HG03558 (cell line): ENCODE measurements around the gene GAB2.
A peak's percentile ranks its signal among the peaks of the same experiment; 100 is the strongest.
"Not testable (repeated sequence)": the region's sequence is repeated elsewhere in the genome, so short reads cannot be mapped to it uniquely, and the experiment has no call there.

Experiments used
- ATAC-seq: cut with Tn5 transposase; IDR thresholded peaks from one replicate; pipeline ENCODE4 v1.9.1; 2021; ENCODE audit warnings: moderate number of reproducible peaks; ENCODE audit not compliant: unreplicated experiment; ENCODE audit errors: extremely low read depth

The GAB2 gene, protein sequence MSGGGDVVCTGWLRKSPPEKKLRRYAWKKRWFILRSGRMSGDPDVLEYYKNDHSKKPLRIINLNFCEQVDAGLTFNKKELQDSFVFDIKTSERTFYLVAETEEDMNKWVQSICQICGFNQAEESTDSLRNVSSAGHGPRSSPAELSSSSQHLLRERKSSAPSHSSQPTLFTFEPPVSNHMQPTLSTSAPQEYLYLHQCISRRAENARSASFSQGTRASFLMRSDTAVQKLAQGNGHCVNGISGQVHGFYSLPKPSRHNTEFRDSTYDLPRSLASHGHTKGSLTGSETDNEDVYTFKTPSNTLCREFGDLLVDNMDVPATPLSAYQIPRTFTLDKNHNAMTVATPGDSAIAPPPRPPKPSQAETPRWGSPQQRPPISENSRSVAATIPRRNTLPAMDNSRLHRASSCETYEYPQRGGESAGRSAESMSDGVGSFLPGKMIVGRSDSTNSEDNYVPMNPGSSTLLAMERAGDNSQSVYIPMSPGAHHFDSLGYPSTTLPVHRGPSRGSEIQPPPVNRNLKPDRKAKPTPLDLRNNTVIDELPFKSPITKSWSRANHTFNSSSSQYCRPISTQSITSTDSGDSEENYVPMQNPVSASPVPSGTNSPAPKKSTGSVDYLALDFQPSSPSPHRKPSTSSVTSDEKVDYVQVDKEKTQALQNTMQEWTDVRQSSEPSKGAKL

DNA sequence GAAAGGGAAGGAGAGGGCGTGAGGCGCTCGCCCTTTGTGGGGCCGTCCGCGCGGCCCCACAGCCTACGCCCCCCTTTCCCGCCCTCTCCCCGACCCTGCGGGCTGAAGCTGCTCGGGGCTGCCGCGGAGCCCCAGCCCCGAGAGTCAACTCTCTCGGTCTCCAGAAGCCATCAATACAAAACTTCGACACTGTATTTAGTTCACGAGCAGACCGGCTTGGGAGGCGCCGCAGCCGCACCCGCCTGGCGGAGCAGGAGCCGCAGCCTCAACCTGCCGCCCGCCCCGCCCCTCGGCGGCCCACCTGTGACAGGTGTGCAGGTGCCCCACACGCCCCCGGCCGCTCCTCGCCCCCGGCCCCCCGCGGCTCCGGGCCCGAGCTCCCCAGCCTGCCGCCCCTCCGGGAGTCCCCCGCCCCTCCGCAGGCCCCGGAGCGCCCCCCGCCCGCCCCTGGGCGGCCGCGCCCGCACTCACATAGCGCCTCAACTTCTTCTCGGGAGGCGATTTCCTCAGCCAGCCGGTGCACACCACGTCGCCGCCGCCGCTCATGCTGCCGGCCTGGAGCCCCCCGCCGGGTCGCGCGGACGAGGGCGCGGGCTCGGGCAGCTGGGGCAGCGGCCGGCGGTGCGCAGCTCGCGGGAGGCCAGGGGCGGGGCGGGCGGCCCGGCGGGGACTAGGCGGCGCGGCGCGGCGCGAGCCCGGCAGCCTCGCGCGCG, at the start of gene GAB2:
TSS of gene GAB2 (minus strand) at position 646 of the 713 bp plus-strand sequence. CDS start at position 546, 100 bp downstream.
- peak; percentile 2 for ATAC-seq

GRCh38 chr11:78467370-78467769, 49.8 kb upstream of the GAB2 start:
- no peak for ATAC-seq

- ATAC-seq: peak; percentile 99
Measured at GRCh38 chr11:78465169-78465942, 47.7 kb upstream of the GAB2 start.

DNA sequence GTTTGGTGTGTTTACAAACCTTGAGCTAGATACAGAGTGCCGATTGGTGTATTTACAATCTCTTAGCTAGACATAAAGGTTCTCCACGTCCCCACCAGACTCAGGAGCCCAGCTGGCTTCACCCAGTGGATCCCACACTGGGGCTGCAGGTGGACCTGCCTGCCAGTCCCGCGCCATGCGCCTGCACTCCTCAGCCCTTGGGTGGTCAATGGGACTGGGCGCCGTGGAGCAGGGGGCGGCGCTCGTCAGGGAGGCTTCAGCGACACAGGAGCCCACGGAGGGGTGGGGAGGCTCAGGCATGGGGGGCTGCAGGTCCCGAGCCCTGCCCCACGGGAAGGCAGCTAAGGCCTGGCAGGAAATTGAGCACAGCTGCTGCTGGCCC, 47.2 kb upstream of the GAB2 start:
- not testable (repeated sequence) for ATAC-seq

DNA sequence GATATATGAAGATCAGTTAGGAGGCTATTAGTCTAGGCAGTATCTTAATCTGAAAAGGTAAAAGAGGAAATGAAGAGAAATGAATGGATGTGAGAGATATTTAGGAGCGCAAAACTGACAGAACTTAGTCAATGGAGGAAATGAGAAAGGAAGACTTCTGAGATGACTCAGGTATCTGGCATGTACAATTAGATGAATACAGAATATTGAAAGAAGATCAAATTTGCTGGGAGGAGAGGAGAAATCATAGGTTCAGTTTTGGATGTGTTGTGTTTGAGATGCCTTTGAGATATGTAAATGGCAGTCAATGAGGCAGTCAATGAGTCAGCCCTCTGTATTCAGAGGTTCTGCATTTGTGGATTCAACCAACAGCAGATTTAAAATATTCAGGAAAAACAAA, 42.9 kb upstream of the GAB2 start:
- ATAC-seq: no peak

GRCh38 chr11:78459738-78460137, 42.1 kb upstream of the GAB2 start:
- ATAC-seq: no peak

- no peak for ATAC-seq
Measured at GRCh38 chr11:78457448-78457847, 39.8 kb upstream of the GAB2 start.

GRCh38 chr11:78453140-78453935, 35.7 kb upstream of the GAB2 start:
- no peak for ATAC-seq

DNA sequence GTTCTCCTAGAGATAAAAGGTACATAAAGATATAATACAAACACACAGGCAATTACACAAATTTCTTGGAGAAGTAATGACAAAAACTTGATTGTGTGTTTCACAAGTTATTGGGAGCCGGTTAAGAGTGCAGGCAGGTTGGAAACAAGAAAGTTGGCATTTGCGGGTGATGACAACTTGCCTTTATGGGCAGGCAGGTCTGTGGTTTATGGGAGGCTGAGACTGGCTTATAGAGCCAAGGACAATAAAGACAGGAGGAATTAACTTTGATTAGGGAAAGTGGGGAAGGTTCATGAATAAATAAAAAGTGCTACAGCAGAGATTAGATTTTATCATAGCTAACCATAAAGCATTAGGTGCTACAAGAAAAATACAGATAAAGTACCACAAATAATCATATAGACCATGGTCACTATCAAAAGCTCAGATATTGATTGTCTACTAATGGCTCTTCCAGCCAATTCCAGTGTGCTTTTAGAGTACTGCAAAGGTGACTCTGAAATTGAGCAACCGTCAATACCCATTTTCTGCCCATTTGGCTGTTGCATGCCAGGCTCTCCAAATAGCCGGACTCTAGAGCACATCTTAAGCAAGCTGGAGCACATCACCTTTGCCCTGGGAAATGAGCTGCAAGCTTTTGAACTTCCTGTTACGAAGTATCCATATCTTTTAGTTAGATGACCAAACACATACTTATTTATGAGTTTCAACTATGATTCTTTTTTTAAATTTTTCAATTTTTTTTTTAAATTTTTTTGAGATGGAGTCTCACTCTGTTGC, 33.9 kb upstream of the GAB2 start:
- ATAC-seq: no peak

- ATAC-seq: no peak
Measured at GRCh38 chr11:78450866-78451265, 33.2 kb upstream of the GAB2 start.

- no peak for ATAC-seq
Measured at GRCh38 chr11:78449866-78450265, 32.2 kb upstream of the GAB2 start.

DNA sequence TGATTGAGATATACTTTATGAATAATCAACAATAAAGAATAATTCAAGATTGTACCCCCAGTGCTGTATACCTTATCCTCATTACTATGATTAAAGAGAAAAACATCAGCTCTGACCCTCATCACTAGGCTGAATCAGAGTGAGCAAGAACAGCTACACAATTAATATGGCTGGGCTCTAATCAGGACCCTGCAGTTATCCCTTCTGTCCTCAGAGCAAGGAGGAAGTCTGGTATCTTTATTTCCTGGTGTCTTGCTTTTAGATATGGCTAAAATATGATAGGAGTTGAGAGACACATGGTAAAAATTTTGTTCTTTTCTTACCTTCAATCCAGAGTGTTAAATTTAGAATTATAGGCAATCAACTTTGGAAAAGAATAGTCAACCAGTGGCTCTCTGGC, 28.6 kb upstream of the GAB2 start:
- no peak for ATAC-seq

DNA sequence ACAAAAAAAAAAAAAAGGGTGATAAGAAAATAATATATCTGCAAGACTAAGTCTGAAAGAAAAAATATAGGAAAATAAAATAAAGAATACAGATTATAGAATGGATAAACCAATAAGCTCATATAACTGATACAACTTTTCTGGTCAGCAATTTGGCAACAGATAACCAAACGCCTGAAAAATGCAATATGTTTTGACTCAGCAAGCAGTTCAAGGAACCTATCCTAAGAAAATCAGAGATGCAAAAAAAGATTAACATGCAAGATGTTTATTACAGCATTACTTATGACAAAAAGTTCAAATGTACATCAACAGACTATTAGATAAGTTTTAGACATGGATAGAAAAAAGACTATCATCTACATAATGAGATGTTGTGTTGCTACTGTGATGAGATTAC, 27.1 kb upstream of the GAB2 start:
- ATAC-seq: no peak

DNA sequence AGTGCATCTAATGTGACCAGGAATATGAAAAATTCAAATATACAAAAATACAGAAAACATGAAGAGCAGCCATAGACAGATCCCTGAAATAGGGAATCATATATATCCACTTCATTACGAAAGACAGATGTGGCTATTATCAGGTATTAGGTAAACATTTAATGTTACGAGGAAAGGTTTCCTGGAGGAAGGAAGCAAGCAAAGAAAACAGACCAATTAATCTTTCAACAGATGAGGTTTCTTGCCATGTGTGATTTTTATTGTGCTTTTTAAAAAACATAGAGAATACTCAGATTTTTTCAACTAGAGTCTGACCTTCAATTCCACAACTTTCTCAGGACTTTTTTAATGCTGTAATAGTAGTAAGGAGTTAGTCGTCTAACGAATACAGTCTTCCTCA, 24.3 kb upstream of the GAB2 start:
- ATAC-seq: no peak

DNA sequence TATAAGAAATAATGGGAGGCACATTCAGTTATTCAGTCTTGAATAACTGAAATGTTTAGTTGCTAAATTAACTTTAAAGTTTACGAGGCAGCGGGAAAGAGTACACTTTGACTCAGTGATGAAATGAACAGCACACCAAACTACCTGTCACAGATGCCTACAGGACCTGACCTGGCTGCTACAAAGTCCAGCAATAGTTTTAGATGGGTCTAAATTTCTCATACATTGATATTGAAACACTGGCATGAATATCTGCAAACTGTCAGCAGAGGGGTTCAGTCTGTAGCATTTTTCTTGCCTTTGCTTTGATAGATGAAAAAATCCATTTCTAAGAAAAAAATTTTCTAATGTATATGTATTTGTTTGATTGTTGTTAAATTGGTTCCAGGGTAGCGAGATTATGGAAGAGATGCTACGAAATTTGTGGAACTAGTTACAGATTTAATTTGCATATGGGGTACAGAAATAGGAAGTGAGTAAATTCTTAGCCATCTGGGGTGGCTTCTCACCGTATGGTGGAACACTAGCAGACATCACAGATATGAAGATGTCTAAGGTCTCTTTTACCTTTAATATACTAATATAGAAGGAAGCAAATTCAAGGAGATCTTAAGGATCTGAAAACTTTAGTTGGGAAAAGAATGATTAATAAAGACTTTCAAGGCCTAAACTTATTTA, 20.8 kb upstream of the GAB2 start:
- peak; percentile 67 for ATAC-seq

GRCh38 chr11:78432956-78433355, 15.3 kb upstream of the GAB2 start:
- no peak for ATAC-seq

DNA sequence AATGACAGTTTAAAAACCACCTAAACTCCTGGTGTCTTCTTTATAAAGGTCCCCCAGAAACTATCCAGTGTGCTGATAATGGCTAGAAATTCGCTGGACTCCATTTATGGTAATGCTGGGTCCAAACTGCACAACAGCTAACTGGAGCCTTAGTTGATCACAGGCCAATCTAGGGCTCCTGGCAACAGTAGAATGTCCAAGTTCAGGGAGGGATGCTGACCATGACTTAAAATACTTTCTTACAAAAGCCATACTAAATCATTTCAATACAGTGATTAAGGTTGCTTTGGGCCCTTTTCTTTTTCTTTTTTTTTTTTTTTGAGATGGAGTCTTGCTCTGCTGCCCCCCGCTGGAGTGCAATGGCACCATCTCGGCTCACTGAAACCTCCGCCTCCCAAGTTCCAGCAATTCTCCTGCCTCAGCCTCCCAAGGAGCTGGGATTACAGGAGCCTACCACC, 14.5 kb upstream of the GAB2 start:
- ATAC-seq: no peak

GRCh38 chr11:78429660-78430059, 12.0 kb upstream of the GAB2 start:
- no peak for ATAC-seq
